Stimulated activated CD8-positive, alpha-beta memory T cell treated with anti-CD3 and anti-CD28 coated beads, Interleukin-15, amount 100 ng/mL, for 24 hours (primary cell): Measurements from ENCODE around the gene SPATA31C2.
"Not testable (repeated sequence)": the region's sequence is repeated elsewhere in the genome, so short reads cannot be mapped to it uniquely, and the experiment has no call there.

ENCODE experiments used
- DNase-seq: peaks from one replicate; pipeline ENCODE4 v3.0.0-alpha.2; 2020; ENCODE audit warnings: low read depth

SPATA31C2 gene

GRCh38 chr9:88123413-88123812 lies 14.9 kb downstream of the SPATA31C2 start:
- not testable (repeated sequence) for DNase-seq

- not testable (repeated sequence) for DNase-seq
Observed at GRCh38 chr9:88118121-88118520, 20.2 kb downstream of the SPATA31C2 start.

GRCh38 chr9:88114968-88115612 lies 23.2 kb downstream of the SPATA31C2 start:
- not testable (repeated sequence) for DNase-seq

GRCh38 chr9:88114283-88114967 lies 23.9 kb downstream of the SPATA31C2 start:
- DNase-seq, result not testable (repeated sequence)

DNA sequence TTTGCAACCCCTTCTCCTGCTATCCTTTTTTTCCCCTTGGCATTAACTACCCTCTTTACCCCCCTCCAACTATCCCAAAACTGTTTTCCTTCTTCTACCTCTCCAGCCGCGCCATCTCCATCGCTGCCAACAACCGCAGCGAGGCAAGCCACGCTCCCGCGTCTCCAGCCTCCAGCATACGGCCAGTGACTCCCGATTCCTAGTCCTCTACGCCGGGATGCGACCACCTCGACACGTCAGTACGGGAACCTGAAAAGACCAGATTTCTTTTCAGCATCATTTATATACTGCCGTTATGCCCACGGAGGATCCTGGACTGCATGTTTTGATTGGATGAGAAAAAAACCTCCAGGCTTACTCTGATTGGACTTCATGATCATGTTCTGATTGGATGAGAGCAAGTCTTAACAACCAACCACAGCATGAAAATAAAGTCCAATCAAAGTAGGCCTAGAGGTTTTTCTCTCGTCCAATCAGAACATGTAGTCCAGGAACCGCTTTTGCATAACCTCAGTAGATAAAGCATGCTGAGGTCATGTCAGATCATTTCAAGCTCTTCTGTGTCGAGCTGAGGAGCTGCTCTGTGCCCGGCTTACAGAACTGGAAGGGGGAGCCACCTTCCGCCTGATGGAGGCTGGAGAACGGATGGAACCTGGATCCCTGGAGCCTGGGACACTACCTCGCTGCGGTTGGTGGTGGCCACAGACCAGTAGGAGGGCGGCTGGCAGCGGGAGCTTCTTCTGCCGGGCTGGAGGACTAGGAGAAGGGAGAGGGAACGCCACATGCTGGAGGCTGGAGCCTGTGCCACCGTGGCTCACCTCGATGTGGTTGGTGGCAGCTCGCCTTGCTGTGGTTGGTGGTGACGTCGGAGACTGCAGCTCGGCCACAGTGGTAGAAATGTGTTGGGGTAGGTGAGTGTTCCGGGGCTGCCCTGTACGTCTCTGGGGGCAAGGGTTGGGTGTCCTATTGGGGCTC lies 24.8 kb downstream of the SPATA31C2 start:
- DNase-seq, result not testable (repeated sequence)

- DNase-seq, result no peak
Observed at GRCh38 chr9:88110026-88110425, 28.2 kb downstream of the SPATA31C2 start.

DNA sequence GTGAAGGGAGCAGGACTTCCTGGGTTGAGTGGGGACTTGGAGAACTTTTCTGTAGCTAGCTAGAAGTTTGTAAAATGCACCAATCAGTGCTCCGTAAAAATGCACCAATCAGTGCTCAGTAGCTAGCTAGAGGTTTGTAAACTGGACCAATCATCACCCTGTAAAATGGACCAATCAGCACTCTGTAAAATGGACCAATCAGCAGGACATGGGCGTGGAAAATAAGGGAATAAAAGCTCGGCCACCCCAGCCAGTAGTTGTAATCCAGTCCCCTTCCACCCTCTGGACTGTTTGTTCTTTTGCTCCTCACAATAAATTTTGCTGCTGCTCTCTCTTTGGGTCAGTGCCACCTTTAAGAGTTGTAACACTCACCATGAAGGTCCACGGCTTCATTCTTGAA lies 29.5 kb downstream of the SPATA31C2 start:
- no peak for DNase-seq

DNA sequence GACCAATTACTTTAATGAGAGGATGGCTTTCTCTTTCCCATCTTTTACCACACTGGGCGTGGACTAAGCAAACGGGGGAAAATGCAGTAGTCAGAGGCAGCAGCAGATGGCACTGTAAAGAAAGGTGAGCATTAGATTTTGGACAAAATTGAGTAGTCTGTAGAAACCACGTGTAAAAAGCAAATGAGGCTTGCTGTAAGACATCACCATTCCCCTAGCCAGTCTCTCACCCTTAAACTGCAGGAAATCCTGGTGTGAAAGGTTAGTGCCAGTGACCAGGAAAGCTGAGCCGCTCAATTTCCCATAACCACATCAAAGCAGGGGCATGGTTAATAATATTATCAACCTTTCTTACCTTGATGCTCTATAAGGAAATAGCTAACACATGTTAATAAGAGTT lies 31.8 kb downstream of the SPATA31C2 start:
- no peak for DNase-seq

GRCh38 chr9:88092797-88093331 lies 45.4 kb downstream of the SPATA31C2 start:
- no peak for DNase-seq

GRCh38 chr9:88090151-88090581 lies 48.1 kb downstream of the SPATA31C2 start:
- DNase-seq, result no peak

- no peak for DNase-seq
Observed at GRCh38 chr9:88087906-88088305, 50.4 kb downstream of the SPATA31C2 start.

DNA sequence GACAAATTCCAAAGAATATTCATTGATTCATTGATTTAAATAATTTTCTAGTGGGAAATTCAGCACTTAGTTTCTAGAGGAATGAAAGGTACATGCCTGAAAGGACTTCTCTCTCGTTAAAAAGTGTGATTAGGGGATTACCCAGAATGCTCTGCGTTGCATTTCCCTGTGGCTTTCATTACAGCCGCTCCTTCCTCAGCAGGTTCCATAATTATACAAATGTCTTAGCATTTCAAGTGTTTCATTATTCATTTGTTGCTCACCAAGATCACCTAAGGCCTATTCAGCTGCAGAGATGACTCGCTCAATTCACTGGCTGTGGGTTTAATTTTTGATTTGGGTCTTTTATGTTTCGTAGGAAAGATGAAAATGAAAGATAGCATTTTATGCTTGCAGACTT lies 52.8 kb downstream of the SPATA31C2 start:
- no peak for DNase-seq

DNA sequence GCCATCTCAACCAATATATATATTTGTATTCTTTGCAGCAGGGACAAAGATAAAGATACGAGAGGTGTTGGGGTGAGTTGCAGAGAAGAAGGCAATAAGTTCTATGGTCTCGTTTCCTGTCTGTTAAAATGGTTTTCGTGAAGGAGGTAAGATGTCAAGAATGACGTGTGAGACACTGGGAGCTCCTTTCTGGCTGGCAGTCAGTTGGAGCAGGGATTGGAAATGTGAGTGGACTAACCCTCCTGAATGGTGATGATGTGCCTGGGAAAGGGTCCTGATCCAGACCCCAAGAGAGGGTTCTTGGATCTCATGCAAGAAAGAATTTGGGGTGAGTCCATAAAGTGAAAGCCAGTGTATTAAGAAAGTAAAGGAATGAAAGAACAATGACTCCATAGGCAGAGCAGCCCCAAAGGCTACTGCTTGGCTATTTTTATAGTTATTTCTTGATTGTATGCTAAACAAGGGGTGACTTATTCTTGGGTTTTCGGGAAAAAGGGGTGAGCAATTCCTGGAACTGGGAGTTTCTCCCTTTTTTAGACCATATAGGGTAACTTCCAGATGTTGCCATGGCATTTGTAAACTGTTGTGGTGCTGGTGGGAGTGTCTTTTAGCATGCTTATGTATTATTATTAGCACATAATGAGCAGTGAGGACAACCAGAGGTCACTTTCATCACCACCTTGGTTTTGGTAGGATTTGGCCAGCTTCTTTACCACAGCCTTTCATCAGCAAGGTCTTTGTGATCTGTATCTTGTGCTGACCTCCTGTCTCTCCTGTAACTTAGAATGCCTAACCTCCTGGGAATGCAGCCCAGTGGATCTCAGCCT lies 53.7 kb downstream of the SPATA31C2 start:
- DNase-seq, result no peak
